MM.1S (cell line): Measurements from ENCODE around the gene ESPL1.

Experiments
- DNase-seq: peaks from one replicate; pipeline ENCODE4 v3.0.0-alpha.2; 2015
- H2AFZ ChIP-seq: fragments of 300-600 bp; sonication (generic); 2 replicates; pipeline ENCODE4 v1.6.0; 2016; ENCODE audit warnings: antibody characterized with exemption, low read length
- H3F3A ChIP-seq: fragments of 300-600 bp; sonication (generic); 2 replicates; pipeline ENCODE4 v1.6.1; 2016; ENCODE audit warnings: mild to moderate bottlenecking, antibody characterized with exemption, low read length, moderate library complexity, mixed read lengths; ENCODE audit not compliant: insufficient read depth
- H3K27ac ChIP-seq: fragments of 300-600 bp; sonication (generic); 2 replicates; pipeline ENCODE4 v1.5.1; 2016; ENCODE audit warnings: mild to moderate bottlenecking, low read length
- H3K27me3 ChIP-seq: fragments of 300-600 bp; sonication (generic); replicated peaks from 2 replicates; pipeline ENCODE4 v1.6.0; 2016; ENCODE audit warnings: low read length; ENCODE audit not compliant: insufficient read depth
- H3K36me3 ChIP-seq: fragments of 300-600 bp; sonication (generic); replicated peaks from 2 replicates; pipeline ENCODE4 v1.6.1; 2016; ENCODE audit warnings: mild to moderate bottlenecking, low read length, mixed read lengths; ENCODE audit not compliant: insufficient read depth
- H3K4me1 ChIP-seq: fragments of 300-600 bp; sonication (generic); 2 replicates; pipeline ENCODE4 v1.6.1; 2016; ENCODE audit warnings: low read length, mixed read lengths
- H3K4me2 ChIP-seq: fragments of 300-600 bp; sonication (generic); 2 replicates; pipeline ENCODE4 v1.6.0; 2016; ENCODE audit warnings: low read depth, low read length
- H3K4me3 ChIP-seq: fragments of 300-600 bp; sonication (generic); 2 replicates; pipeline ENCODE4 v1.5.1; 2016; ENCODE audit warnings: low read length, mixed read lengths
- H3K79me2 ChIP-seq: fragments of 300-600 bp; sonication (generic); 2 replicates; pipeline ENCODE4 v1.6.1; 2016; ENCODE audit warnings: mixed run types, low read length, mixed read lengths
- H3K9ac ChIP-seq: fragments of 300-600 bp; sonication (generic); 2 replicates; pipeline ENCODE4 v1.6.1; 2016; ENCODE audit warnings: low read length, mixed read lengths
- H3K9me2 ChIP-seq: fragments of 300-600 bp; sonication (generic); replicated peaks from 2 replicates; pipeline ENCODE4 v1.6.1; 2016; ENCODE audit warnings: mild to moderate bottlenecking, low read length, mixed read lengths; ENCODE audit not compliant: insufficient read depth
- H3K9me3 ChIP-seq: fragments of 300-600 bp; sonication (generic); replicated peaks from 2 replicates; pipeline ENCODE4 v1.6.1; 2016; ENCODE audit warnings: mild to moderate bottlenecking, low read length, mixed read lengths; ENCODE audit not compliant: insufficient read depth
- H4K20me1 ChIP-seq: fragments of 300-600 bp; sonication (generic); 2 replicates; pipeline ENCODE4 v1.6.1; 2016; ENCODE audit warnings: mild to moderate bottlenecking, low read length, moderate library complexity, mixed read lengths; ENCODE audit not compliant: insufficient read depth
- EZH2 ChIP-seq: fragments of 300-600 bp; sonication (generic); optimal IDR thresholded peaks from 2 replicates; pipeline ENCODE3; 2017; ENCODE audit warnings: low read depth, mild to moderate bottlenecking, antibody characterized with exemption, low read length, mixed read lengths
- EZH2phosphoT487 ChIP-seq: fragments of 300-600 bp; sonication (generic); IDR thresholded peaks from 2 replicates; pipeline ENCODE4 v1.6.1; 2018; ENCODE audit warnings: antibody characterized with exemption, low read length
- TF ChIP-seq, protein P1 (sequence below): fragments of 300-600 bp; sonication (generic); IDR thresholded peaks from 2 replicates; pipeline ENCODE4 v1.5.1; 2016; ENCODE audit warnings: antibody characterized with exemption, low read length, mixed read lengths

ESPL1 gene

GRCh38 chr12:53265783-53266182 is 2.3 kb upstream of the ESPL1 start:
- no peaks in the 10 kb centered on the region for H3K36me3 ChIP-seq
- no peak overlapping the region for H3K27ac ChIP-seq
- H4K20me1 ChIP-seq: no peaks in the 10 kb centered on the region
- H3F3A ChIP-seq: peaks cover 6% of the 10 kb centered on the region; the same call in 1 of the 2 replicates
- TF ChIP-seq EZH2phosphoT487: no peak
- no peak for TF ChIP-seq EZH2
- TF ChIP-seq, protein P1, sequence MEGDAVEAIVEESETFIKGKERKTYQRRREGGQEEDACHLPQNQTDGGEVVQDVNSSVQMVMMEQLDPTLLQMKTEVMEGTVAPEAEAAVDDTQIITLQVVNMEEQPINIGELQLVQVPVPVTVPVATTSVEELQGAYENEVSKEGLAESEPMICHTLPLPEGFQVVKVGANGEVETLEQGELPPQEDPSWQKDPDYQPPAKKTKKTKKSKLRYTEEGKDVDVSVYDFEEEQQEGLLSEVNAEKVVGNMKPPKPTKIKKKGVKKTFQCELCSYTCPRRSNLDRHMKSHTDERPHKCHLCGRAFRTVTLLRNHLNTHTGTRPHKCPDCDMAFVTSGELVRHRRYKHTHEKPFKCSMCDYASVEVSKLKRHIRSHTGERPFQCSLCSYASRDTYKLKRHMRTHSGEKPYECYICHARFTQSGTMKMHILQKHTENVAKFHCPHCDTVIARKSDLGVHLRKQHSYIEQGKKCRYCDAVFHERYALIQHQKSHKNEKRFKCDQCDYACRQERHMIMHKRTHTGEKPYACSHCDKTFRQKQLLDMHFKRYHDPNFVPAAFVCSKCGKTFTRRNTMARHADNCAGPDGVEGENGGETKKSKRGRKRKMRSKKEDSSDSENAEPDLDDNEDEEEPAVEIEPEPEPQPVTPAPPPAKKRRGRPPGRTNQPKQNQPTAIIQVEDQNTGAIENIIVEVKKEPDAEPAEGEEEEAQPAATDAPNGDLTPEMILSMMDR: no peak
- H3K4me2 ChIP-seq: no peak overlapping the region
- H2AFZ ChIP-seq: no peak overlapping the region
- H3K27me3 ChIP-seq: no peaks in the 10 kb centered on the region
- no peak overlapping the region for H3K9ac ChIP-seq
- peaks cover 27% of the 10 kb centered on the region for H3K79me2 ChIP-seq
- peaks cover 6% of the 10 kb centered on the region for H3K4me1 ChIP-seq
- DNase-seq: no peak
- no peak overlapping the region for H3K4me3 ChIP-seq
- no peaks in the 10 kb centered on the region for H3K9me3 ChIP-seq
- no peaks in the 10 kb centered on the region for H3K9me2 ChIP-seq

DNA sequence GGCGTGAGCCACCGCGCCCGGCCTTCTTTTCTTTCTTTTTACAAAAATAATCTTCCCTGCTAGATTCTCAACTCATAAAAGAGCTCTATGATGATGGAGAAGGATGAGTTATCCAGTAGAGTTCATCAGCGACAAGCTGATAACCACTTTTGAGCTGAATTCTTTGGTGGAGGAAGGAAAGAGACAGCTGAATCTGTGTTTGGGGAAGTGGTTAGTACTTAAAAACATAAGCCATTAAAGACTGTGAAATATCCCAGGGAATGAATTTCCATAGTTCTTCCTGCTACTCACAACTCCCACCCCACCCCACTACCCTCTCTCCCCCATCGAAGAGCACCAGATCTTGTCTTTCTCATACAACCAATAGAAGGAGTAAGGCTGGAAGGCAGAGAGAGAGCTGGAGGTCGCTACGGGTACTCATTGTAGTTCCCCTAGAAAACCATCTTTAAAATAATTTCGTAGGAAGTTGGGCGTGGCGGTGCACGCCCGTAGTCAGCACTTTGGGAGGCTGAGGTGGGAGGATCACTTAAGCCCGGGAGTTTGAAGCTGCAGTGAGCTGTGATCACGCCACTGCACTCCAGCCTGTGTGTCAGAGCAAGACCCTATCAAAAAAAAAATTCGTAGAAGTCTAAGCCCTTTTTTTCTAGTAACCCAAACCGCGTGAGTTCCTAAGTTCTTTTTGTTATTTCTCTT is 647 bp upstream of the ESPL1 start:
- no peaks in the 10 kb centered on the region for H4K20me1 ChIP-seq
- peaks cover 6% of the 10 kb centered on the region for H3K4me1 ChIP-seq
- no peaks in the 10 kb centered on the region for H3K9me3 ChIP-seq
- no peak for DNase-seq
- H3K27me3 ChIP-seq: no peaks in the 10 kb centered on the region
- peaks cover 33% of the 10 kb centered on the region for H3K79me2 ChIP-seq
- H2AFZ ChIP-seq: peak overlapping the region; percentile 62
- TF ChIP-seq, protein P1: no peak
- TF ChIP-seq EZH2phosphoT487 (no peak), EZH2 (no peak)
- H3K9me2 ChIP-seq: no peaks in the 10 kb centered on the region
- H3K9ac ChIP-seq: peak overlapping the region; percentile 68; the same call in 1 of the 2 replicates
- H3K27ac ChIP-seq: peak overlapping the region; percentile 43; the same call in 1 of the 2 replicates
- H3F3A ChIP-seq: peaks cover 6% of the 10 kb centered on the region; the same call in 1 of the 2 replicates
- peak overlapping the region; percentile 80 for H3K4me3 ChIP-seq
- no peaks in the 10 kb centered on the region for H3K36me3 ChIP-seq
- peak overlapping the region; percentile 96 for H3K4me2 ChIP-seq

DNA sequence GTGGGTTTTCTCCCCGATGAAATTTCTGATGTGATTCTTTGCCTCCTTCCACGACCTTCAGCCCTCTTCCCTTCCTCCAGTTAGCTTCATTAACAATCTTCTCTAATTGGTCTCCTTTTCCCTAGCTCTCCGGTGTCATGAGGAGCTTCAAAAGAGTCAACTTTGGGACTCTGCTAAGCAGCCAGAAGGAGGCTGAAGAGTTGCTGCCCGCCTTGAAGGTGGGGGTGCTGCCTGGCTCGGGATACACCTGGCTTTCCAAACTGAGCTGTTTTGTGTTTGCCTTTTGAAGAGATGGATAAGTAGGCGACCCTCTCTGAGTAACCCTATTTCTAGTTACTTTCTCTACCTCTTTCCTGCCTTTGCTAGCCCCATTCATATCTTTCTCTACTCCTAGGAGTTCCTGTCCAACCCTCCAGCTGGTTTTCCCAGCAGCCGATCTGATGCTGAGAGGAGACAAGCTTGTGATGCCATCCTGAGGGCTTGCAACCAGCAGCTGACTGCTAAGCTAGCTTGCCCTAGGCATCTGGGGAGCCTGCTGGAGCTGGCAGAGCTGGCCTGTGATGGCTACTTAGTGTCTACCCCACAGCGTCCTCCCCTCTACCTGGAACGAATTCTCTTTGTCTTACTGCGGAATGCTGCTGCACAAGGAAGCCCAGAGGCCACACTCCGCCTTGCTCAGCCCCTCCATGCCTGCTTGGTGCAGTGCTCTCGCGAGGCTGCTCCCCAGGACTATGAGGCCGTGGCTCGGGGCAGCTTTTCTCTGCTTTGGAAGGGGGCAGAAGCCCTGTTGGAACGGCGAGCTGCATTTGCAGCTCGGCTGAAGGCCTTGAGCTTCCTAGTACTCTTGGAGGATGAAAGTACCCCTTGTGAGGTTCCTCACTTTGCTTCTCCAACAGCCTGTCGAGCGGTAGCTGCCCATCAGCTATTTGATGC is 797 bp downstream of the ESPL1 start:
- H3K4me2 ChIP-seq: peak overlapping the region; percentile 96
- peaks cover 6% of the 10 kb centered on the region for H3K4me1 ChIP-seq
- no peaks in the 10 kb centered on the region for H4K20me1 ChIP-seq
- peak overlapping the region; percentile 80 for H3K4me3 ChIP-seq
- TF ChIP-seq, protein P1: no peak
- no peaks in the 10 kb centered on the region for H3K9me2 ChIP-seq
- no peaks in the 10 kb centered on the region for H3K36me3 ChIP-seq
- H3K9ac ChIP-seq: peak overlapping the region; percentile 68
- H3K79me2 ChIP-seq: peaks cover 36% of the 10 kb centered on the region
- peaks cover 6% of the 10 kb centered on the region; the same call in 1 of the 2 replicates for H3F3A ChIP-seq
- DNase-seq: no peak
- peak overlapping the region; percentile 62 for H2AFZ ChIP-seq
- peak overlapping the region; percentile 43; the same call in 1 of the 2 replicates for H3K27ac ChIP-seq
- no peaks in the 10 kb centered on the region for H3K27me3 ChIP-seq
- H3K9me3 ChIP-seq: no peaks in the 10 kb centered on the region
